NCI-H2196 (cell line): ENCODE results near the gene PTPRF.
"Not testable (repeated sequence)": the region's sequence is repeated elsewhere in the genome, so short reads cannot be mapped to it uniquely, and the experiment has no call there.

Experiments used
- DNase-seq: peaks from one replicate; lab custom pipeline; 2025; ENCODE audit not compliant: unreplicated experiment; lab: John Stamatoyannopoulos, UW

Gene PTPRF

GRCh38 chr1:43537423-43538142 lies 6.9 kb downstream of the PTPRF start:
- DNase-seq: no peak

GRCh38 chr1:43538143-43538487 lies 7.4 kb downstream of the PTPRF start:
- no peak for DNase-seq

GRCh38 chr1:43538969-43539368 lies 8.3 kb downstream of the PTPRF start:
- no peak for DNase-seq

GRCh38 chr1:43539726-43540434 lies 9.2 kb downstream of the PTPRF start:
- DNase-seq: no peak

GRCh38 chr1:43540653-43541071 lies 10.0 kb downstream of the PTPRF start:
- no peak for DNase-seq

GRCh38 chr1:43541141-43541540 lies 10.5 kb downstream of the PTPRF start:
- DNase-seq: no peak

GRCh38 chr1:43541721-43542401 lies 11.2 kb downstream of the PTPRF start:
- DNase-seq: peak; percentile 61

- DNase-seq: no peak
Measured at GRCh38 chr1:43542527-43543458, 12.1 kb downstream of the PTPRF start.

- DNase-seq: no peak
Measured at GRCh38 chr1:43543567-43543966, 12.9 kb downstream of the PTPRF start.

- no peak for DNase-seq
Measured at GRCh38 chr1:43545339-43545694, 14.6 kb downstream of the PTPRF start.

GRCh38 chr1:43545695-43546387 lies 15.2 kb downstream of the PTPRF start:
- peak; percentile 94 for DNase-seq

- no peak for DNase-seq
Measured at GRCh38 chr1:43546388-43547100, 15.9 kb downstream of the PTPRF start.

GRCh38 chr1:43547538-43548072 lies 16.9 kb downstream of the PTPRF start:
- DNase-seq: no peak

- no peak for DNase-seq
Measured at GRCh38 chr1:43548285-43549271, 17.9 kb downstream of the PTPRF start.

- not testable (repeated sequence) for DNase-seq
Measured at GRCh38 chr1:43549394-43549793, 18.7 kb downstream of the PTPRF start.

- DNase-seq: peak; percentile 93
Measured at GRCh38 chr1:43549921-43550597, 19.4 kb downstream of the PTPRF start.

- DNase-seq: no peak
Measured at GRCh38 chr1:43550598-43551246, 20.0 kb downstream of the PTPRF start.
